ENCODE measurements around the gene GPR33.

DNA sequence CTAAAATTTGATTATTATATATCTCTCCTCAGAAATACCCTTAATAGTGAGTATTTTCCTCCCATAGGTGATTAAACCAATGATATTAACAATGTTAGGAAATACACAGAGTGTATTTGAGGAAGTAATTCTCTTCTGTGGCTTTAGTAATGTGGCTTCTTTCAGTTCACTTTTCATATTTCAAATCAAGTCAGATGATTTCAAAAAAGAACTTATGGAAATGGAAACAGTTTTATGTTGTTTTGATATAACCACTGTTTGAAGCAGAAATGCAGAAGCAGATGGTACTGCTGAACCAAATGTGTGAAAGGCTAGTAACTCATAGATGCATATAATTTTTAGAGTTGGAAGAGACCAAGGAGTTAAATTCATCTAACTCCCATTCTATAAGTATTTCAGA, 1.9 kb upstream of the GPR33 start:
- TF ChIP-seq POLR2AphosphoS5 (IDR thresholded peaks at IDR 0.05; ENCODE audit: low read depth, low read length) (no peak), TAF1 (IDR thresholded peaks at IDR 0.05; ENCODE audit: borderline replicate concordance, insufficient read depth, low read length) (no peak)
